Uterus (tissue), 4 donors: ENCODE results near the gene LTN1. TPM values are rescaled to one million over a fixed set of nuclear protein-coding genes. Genes with fewer than 3 reads are reported as not detected.

ENCODE experiments used
- DNase-seq, 2 donors: peaks; one replicate each; pipeline ENCODE4 v3.0.0-alpha.2; 2019 to 2020
- H3K27ac ChIP-seq, 2 donors: fragments of 200-600 bp; sonication (generic); 1 replicate in 1 of 2; 2 replicates in 1 of 2; pipeline ENCODE4 v1.5.1; 2016 to 2018
- H3K27me3 ChIP-seq, 2 donors: fragments of 200-600 bp; sonication (generic); one replicate each; pipeline ENCODE4 v1.5.1; 2018 to 2019; ENCODE audit warnings: control low read depth in 1 of 2
- H3K36me3 ChIP-seq, 2 donors: fragments of 200-600 bp; sonication (generic); one replicate each; pipeline ENCODE4 v1.5.1; 2019; ENCODE audit warnings: control low read depth in 1 of 2
- H3K4me1 ChIP-seq, 2 donors: fragments of 200-600 bp; sonication (generic); one replicate each; pipeline ENCODE4 v1.5.1; 2018 to 2019; ENCODE audit warnings: control low read depth in 1 of 2
- H3K4me3 ChIP-seq, 2 donors: fragments of 200-600 bp; sonication (generic); 1 replicate in 1 of 2; 2 replicates in 1 of 2; pipeline ENCODE4 v1.5.1; 2018 to 2019; ENCODE audit warnings: mild to moderate bottlenecking in 1 of 2
- H3K9me3 ChIP-seq, 2 donors: fragments of 200-600 bp; sonication (generic); one replicate each; pipeline ENCODE4 v1.5.1; 2019; ENCODE audit warnings: control low read depth in 1 of 2
- CTCF ChIP-seq, 4 experiments: fragments of 200-600 bp in 2 of 4; fragments of 450-650 bp in 2 of 4; sonication (generic) in 2 of 4; IDR thresholded peaks; one replicate each; pipeline ENCODE4 v1.5.1; 2016 to 2019; ENCODE audit warnings: antibody characterized with exemption in 4 of 4, mild to moderate bottlenecking in 2 of 4, moderate library complexity in 1 of 4
- POLR2A ChIP-seq, 2 donors: fragments of 450-650 bp; IDR thresholded peaks; one replicate each; pipeline ENCODE4 v1.6.1; 2016; ENCODE audit warnings: antibody characterized with exemption in 2 of 2, mild to moderate bottlenecking in 1 of 2, moderate library complexity in 1 of 2
- intact Hi-C: fragments of 100-400 bp; cut with DNase I; formaldehyde crosslinking; loops from one replicate; pipeline ENCODE4 v1.15.1; 2023; ENCODE audit warnings: low total_unique reads
- total RNA-seq, 4 donors: library from RNA; depleted of rRNA in 3 of 4; stranded (reverse); fragments of >200 nt in 3 of 4; gene quantifications; one replicate each; pipeline versions ENCODE4 v1.1.0 to v1.2.4, GENCODE V29; 2014 to 2023
- donor health status: DM: yes; HTN: yes; CAD: no.

The LTN1 gene
- 10 to 100 TPM; 13.8 to 61.0 (median 30.6) TPM for total RNA-seq

GRCh38 chr21:28992526-28993292 is at the start of gene LTN1:
Gene LTN1, minus strand, starts transcription at chr21:28992877. Its CDS starts 72 bp downstream, at chr21:28992805.
- intact Hi-C loops = no loop called here
- H3K4me3 ChIP-seq = peak within 1 kb of the TSS; percentile 72 to 98
- peak within 1 kb of the TSS; percentile 70 to 94 for H3K27ac ChIP-seq
- no peaks in the 10 kb centered on the region for H3K4me1 ChIP-seq
- TF ChIP-seq POLR2A (IDR thresholded peaks at IDR 0.05) = peak; percentile 43 to 66
- peak in 1 of 4 experiments; percentile 28 for TF ChIP-seq CTCF (IDR thresholded peaks at IDR 0.05)
- H3K36me3 ChIP-seq = no peaks in the 10 kb centered on the region
- no peaks in the 10 kb centered on the region for H3K27me3 ChIP-seq
- peak; percentile 99 for DNase-seq
- H3K9me3 ChIP-seq = no peaks in the 10 kb centered on the region

GRCh38 chr21:29034678-29035077 is 42.0 kb upstream of the LTN1 start:
- TF ChIP-seq CTCF (IDR thresholded peaks at IDR 0.05) (no peak), POLR2A (IDR thresholded peaks at IDR 0.05) (no peak)
- intact Hi-C loops = no loop called here
- Histone ChIP-seq H3K27ac (no peak overlapping the region), H3K36me3 (no peaks in the 10 kb centered on the region), H3K4me1 (no peaks in the 10 kb centered on the region), H3K27me3 (no peaks in the 10 kb centered on the region), H3K4me3 (no peak overlapping the region), H3K9me3 (no peaks in the 10 kb centered on the region)
- DNase-seq = no peak

- no peak for DNase-seq
- no peaks in the 10 kb centered on the region for H3K9me3 ChIP-seq
- no peak overlapping the region for H3K27ac ChIP-seq
- no peaks in the 10 kb centered on the region for H3K4me1 ChIP-seq
- no peak for TF ChIP-seq POLR2A (IDR thresholded peaks at IDR 0.05)
- TF ChIP-seq CTCF (IDR thresholded peaks at IDR 0.05) = no peak
- intact Hi-C loops = no loop called here
- no peaks in the 10 kb centered on the region for H3K27me3 ChIP-seq
- H3K36me3 ChIP-seq = no peaks in the 10 kb centered on the region
- H3K4me3 ChIP-seq = no peak overlapping the region
These were observed 41.2 kb upstream of the LTN1 start for GRCh38 chr21:29033871-29034270.

- Histone ChIP-seq H3K4me3 (no peak overlapping the region), H3K9me3 (no peaks in the 10 kb centered on the region), H3K4me1 (no peaks in the 10 kb centered on the region), H3K36me3 (no peaks in the 10 kb centered on the region), H3K27ac (no peak overlapping the region), H3K27me3 (no peaks in the 10 kb centered on the region)
- no peak for DNase-seq
- TF ChIP-seq CTCF (IDR thresholded peaks at IDR 0.05) (no peak), POLR2A (IDR thresholded peaks at IDR 0.05) (no peak)
- intact Hi-C loops = no loop called here
These were observed 40.6 kb upstream of the LTN1 start for GRCh38 chr21:29033301-29033700.

GRCh38 chr21:29030909-29031308 is 38.2 kb upstream of the LTN1 start:
- H3K4me3 ChIP-seq = no peak overlapping the region
- H3K27ac ChIP-seq = no peak overlapping the region
- no peaks in the 10 kb centered on the region for H3K9me3 ChIP-seq
- intact Hi-C loops = no loop called here
- DNase-seq = no peak
- H3K4me1 ChIP-seq = no peaks in the 10 kb centered on the region
- no peaks in the 10 kb centered on the region for H3K36me3 ChIP-seq
- no peaks in the 10 kb centered on the region for H3K27me3 ChIP-seq
- no peak for TF ChIP-seq POLR2A (IDR thresholded peaks at IDR 0.05)
- no peak for TF ChIP-seq CTCF (IDR thresholded peaks at IDR 0.05)
